Measurements from ENCODE around the gene ZCWPW2. TPM values are rescaled to one million over a fixed set of nuclear protein-coding genes. Genes with fewer than 3 reads are reported as not detected.

The ZCWPW2 gene
- total and polyA plus RNA-seq, 4 donors = 0.37 to 2.1 (median 0.87) TPM

GRCh38 chr3:28556195-28556594, 207.7 kb downstream of the ZCWPW2 start:
- no peak for ATAC-seq (ENCODE audit: insufficient read depth, low FRiP score)
- Histone ChIP-seq H3K9me3 (ENCODE audit: control insufficient read depth in 4 of 4, insufficient read depth in 3 of 4, low read length in 3 of 4) (no peaks in the 10 kb centered on the region), H3K36me3 (ENCODE audit: control insufficient read depth in 4 of 4, insufficient read depth in 4 of 4, low read length in 4 of 4) (no peaks in the 10 kb centered on the region), H3K27ac (ENCODE audit: low read depth in 1 of 2, low read length in 1 of 2) (no peak overlapping the region), H3K9ac (ENCODE audit: insufficient read depth in 1 of 2, low read length in 2 of 2) (no peak overlapping the region), H3K27me3 (ENCODE audit: control insufficient read depth in 3 of 3, insufficient read depth in 3 of 3, low read length in 2 of 3) (no peaks in the 10 kb centered on the region), H3K4me3 (no peak overlapping the region), H3K4me1 (ENCODE audit: control insufficient read depth in 5 of 5, insufficient read depth in 5 of 5, low read length in 5 of 5) (no peaks in the 10 kb centered on the region)
- no peak for DNase-seq
- TF ChIP-seq CTCF (IDR thresholded peaks at IDR 0.05; ENCODE audit: control extremely low read depth, extremely low read depth) = no peak
- 66 to 85% methylated on average over 1 of the region's 1 CpG for WGBS, 2 donors

DNA sequence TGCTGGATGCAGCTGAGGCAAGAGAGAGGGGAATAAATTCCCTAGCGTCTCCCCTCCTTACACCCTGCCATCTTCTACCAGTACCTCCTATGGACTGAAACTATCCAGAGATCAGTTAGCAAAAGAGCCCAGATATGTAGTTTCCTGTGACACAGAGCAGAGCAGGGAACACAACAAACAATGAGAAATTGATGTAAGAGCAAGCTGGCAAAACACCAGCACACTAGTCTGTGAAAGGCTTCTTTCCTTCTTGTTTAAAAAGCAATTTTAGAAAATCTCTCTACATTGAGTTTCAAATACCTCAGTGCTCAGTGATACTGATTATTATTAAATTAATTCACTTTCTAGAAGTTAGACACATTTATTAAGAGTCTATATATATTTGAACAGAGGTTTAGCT, 215.7 kb downstream of the ZCWPW2 start:
- Histone ChIP-seq H3K4me1 (ENCODE audit: control insufficient read depth in 5 of 5, insufficient read depth in 5 of 5, low read length in 5 of 5) (no peaks in the 10 kb centered on the region), H3K27ac (ENCODE audit: low read depth in 1 of 2, low read length in 1 of 2) (no peak overlapping the region), H3K36me3 (ENCODE audit: control insufficient read depth in 4 of 4, insufficient read depth in 4 of 4, low read length in 4 of 4) (no peaks in the 10 kb centered on the region), H3K9me3 (ENCODE audit: control insufficient read depth in 4 of 4, insufficient read depth in 3 of 4, low read length in 3 of 4) (peaks cover 0 to 7% (median 0%) of the 10 kb centered on the region in 4 donors), H3K4me3 (no peak overlapping the region), H3K9ac (ENCODE audit: insufficient read depth in 1 of 2, low read length in 2 of 2) (no peak overlapping the region), H3K27me3 (ENCODE audit: control insufficient read depth in 3 of 3, insufficient read depth in 3 of 3, low read length in 2 of 3) (no peaks in the 10 kb centered on the region)
- TF ChIP-seq CTCF (IDR thresholded peaks at IDR 0.05; ENCODE audit: control extremely low read depth, extremely low read depth) = no peak
- WGBS, 2 donors = 80 to 81% methylated on average over 1 of the region's 1 CpG
- peak in 2 of 3 donors; percentile 28 to 40 for DNase-seq
- no peak for ATAC-seq (ENCODE audit: insufficient read depth, low FRiP score)

DNA sequence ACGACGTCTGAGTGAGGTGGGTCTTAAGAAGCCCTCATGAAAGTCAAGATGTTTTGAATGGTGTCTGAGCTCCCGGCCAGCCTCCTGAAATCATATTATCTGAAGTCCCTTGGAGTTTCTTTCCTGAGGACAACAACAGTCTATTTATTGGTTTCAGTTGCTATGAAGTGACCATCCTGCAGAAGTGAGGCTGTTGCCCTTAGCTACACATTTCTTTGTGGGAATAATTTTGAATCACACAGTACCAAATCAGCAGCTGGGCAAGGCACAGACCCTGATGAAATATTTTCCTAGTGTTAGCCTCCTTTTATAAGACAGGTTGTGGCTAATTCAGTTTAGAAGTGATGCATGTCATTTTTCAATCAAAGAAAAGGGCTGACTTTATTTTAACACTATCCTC, 220.8 kb downstream of the ZCWPW2 start:
- H3K9me3 ChIP-seq (ENCODE audit: control insufficient read depth in 4 of 4, insufficient read depth in 3 of 4, low read length in 3 of 4) = peaks cover 0 to 3% (median 0%) of the 10 kb centered on the region in 4 donors
- H3K27ac ChIP-seq (ENCODE audit: low read depth in 1 of 2, low read length in 1 of 2) = no peak overlapping the region
- WGBS, 2 donors = 76 to 86% methylated on average over 3 of the region's 3 CpGs
- H3K4me3 ChIP-seq = no peak overlapping the region
- H3K4me1 ChIP-seq (ENCODE audit: control insufficient read depth in 5 of 5, insufficient read depth in 5 of 5, low read length in 5 of 5) = no peaks in the 10 kb centered on the region
- DNase-seq (peak in 1 of 3 donors; percentile 9), ATAC-seq (ENCODE audit: insufficient read depth, low FRiP score) (no peak)
- no peak overlapping the region for H3K9ac ChIP-seq (ENCODE audit: insufficient read depth in 1 of 2, low read length in 2 of 2)
- peaks cover 0 to 12% (median 10%) of the 10 kb centered on the region in 3 donors for H3K27me3 ChIP-seq (ENCODE audit: control insufficient read depth in 3 of 3, insufficient read depth in 3 of 3, low read length in 2 of 3)
- no peaks in the 10 kb centered on the region for H3K36me3 ChIP-seq (ENCODE audit: control insufficient read depth in 4 of 4, insufficient read depth in 4 of 4, low read length in 4 of 4)
- TF ChIP-seq CTCF (IDR thresholded peaks at IDR 0.05; ENCODE audit: control extremely low read depth, extremely low read depth) = no peak

DNA sequence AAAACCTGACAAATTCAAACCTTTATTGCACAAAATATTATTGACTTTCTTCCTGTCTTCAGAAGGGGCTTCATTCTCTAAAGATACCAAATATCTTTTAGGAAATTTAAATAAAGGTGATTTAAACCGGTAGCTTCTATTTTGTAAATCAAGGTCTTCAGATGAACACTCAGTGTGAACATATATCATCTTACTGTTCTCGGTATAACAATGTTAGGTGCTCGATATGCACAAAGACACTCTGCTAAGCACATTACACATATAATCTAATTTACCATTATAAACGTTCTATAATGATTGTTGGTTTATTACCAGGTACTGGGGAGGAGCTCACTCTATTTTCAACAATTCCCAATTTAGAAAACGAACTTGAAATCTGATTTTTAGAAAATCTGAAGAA, 225.5 kb downstream of the ZCWPW2 start:
- peaks cover 0 to 37% (median 36%) of the 10 kb centered on the region in 3 donors for H3K27me3 ChIP-seq (ENCODE audit: control insufficient read depth in 3 of 3, insufficient read depth in 3 of 3, low read length in 2 of 3)
- H3K9me3 ChIP-seq (ENCODE audit: control insufficient read depth in 4 of 4, insufficient read depth in 3 of 4, low read length in 3 of 4) = no peaks in the 10 kb centered on the region
- H3K36me3 ChIP-seq (ENCODE audit: control insufficient read depth in 4 of 4, insufficient read depth in 4 of 4, low read length in 4 of 4) = no peaks in the 10 kb centered on the region
- no peak for TF ChIP-seq CTCF (IDR thresholded peaks at IDR 0.05; ENCODE audit: control extremely low read depth, extremely low read depth)
- no peak overlapping the region for H3K4me3 ChIP-seq
- DNase-seq = no peak
- no peak overlapping the region for H3K27ac ChIP-seq (ENCODE audit: low read depth in 1 of 2, low read length in 1 of 2)
- peaks cover 0 to 16% (median 3%) of the 10 kb centered on the region in 5 donors for H3K4me1 ChIP-seq (ENCODE audit: control insufficient read depth in 5 of 5, insufficient read depth in 5 of 5, low read length in 5 of 5)
- ATAC-seq (ENCODE audit: insufficient read depth, low FRiP score) = no peak
- no peak overlapping the region for H3K9ac ChIP-seq (ENCODE audit: insufficient read depth in 1 of 2, low read length in 2 of 2)
- whole genome bisulfite sequencing, 2 donors = 77 to 82% methylated on average over 5 of the region's 5 CpGs

All from lung (tissue), 12 donors.